C4-2B (cell line): ENCODE results near the gene SSR2.

Experiments
- CTCF ChIP-seq: fragments of 450-650 bp; conservative IDR thresholded peaks from 2 replicates; pipeline ENCODE4 v1.5.1; 2017; ENCODE audit warnings: mild to moderate bottlenecking
- ZFX ChIP-seq: fragments of 450-650 bp; IDR thresholded peaks from 2 replicates; pipeline ENCODE4 v1.6.1; 2017

GRCh38 chr1:155981266-155982088, 39.3 kb downstream of the SSR2 start:
- TF ChIP-seq CTCF (no peak), ZFX (no peak)
